SU-DHL-6 (cell line): ENCODE results near the gene FBXW7.

ENCODE experiments used
- H2AFZ ChIP-seq: fragments of 200-600 bp; sonication (generic); 2 replicates; pipeline ENCODE4 v1.6.1; 2014; ENCODE audit warnings: low read depth, mild to moderate bottlenecking, moderate library complexity, mixed read lengths, antibody characterized with exemption, low read length; ENCODE audit not compliant: severe bottlenecking
- H3F3A ChIP-seq: fragments of 200-600 bp; shearing (Covaris generic); 2 replicates; pipeline ENCODE4 v1.6.0; 2016; ENCODE audit warnings: antibody characterized with exemption, mild to moderate bottlenecking; ENCODE audit not compliant: insufficient read depth
- H3K27ac ChIP-seq: fragments of 200-600 bp; sonication (generic); 2 replicates; pipeline ENCODE4 v1.5.1; 2016; ENCODE audit warnings: low read depth, mild to moderate bottlenecking, low read length, moderate library complexity, mixed read lengths
- H3K27me3 ChIP-seq: fragments of 200-600 bp; sonication (generic), shearing (Covaris generic); 2 replicates; pipeline ENCODE4 v1.6.0; 2014; ENCODE audit warnings: mild to moderate bottlenecking, low read length
- H3K36me3 ChIP-seq: fragments of 200-600 bp; sonication (generic); 2 replicates; pipeline ENCODE4 v1.6.1; 2014; ENCODE audit warnings: mild to moderate bottlenecking, low read length, mixed read lengths
- H3K4me2 ChIP-seq: fragments of 300-600, 200-600 bp; shearing (Covaris generic), sonication (generic); 2 replicates; pipeline ENCODE4 v1.6.0; 2014; ENCODE audit warnings: low read length, low read depth, mild to moderate bottlenecking; ENCODE audit not compliant: poor library complexity, severe bottlenecking
- H3K4me3 ChIP-seq: fragments of 200-600 bp; sonication (generic); 2 replicates; pipeline ENCODE4 v1.5.1; 2014; ENCODE audit warnings: antibody characterized with exemption, low read length, mild to moderate bottlenecking, mixed read lengths; ENCODE audit not compliant: insufficient read depth, poor library complexity, severe bottlenecking
- H3K79me2 ChIP-seq: fragments of 200-600 bp; sonication (generic); 2 replicates; pipeline ENCODE4 v1.6.1; 2014; ENCODE audit warnings: mild to moderate bottlenecking, low read length, moderate library complexity; ENCODE audit not compliant: insufficient read depth
- H3K9ac ChIP-seq: fragments of 200-600 bp; sonication (generic); 2 replicates; pipeline ENCODE4 v1.7.0; 2014; ENCODE audit warnings: mild to moderate bottlenecking, low read length
- H3K9me2 ChIP-seq: fragments of 200-600 bp; sonication (generic); replicated peaks from 2 replicates; pipeline ENCODE4 v1.6.1; 2014; ENCODE audit warnings: low read length; ENCODE audit not compliant: insufficient read depth
- H3K9me3 ChIP-seq: fragments of 200-600 bp; sonication (generic); 2 replicates; pipeline ENCODE4 v1.6.1; 2014; ENCODE audit warnings: low read length, mixed read lengths; ENCODE audit not compliant: insufficient read depth
- H4K20me1 ChIP-seq: fragments of 200-600 bp; sonication (generic); 2 replicates; pipeline ENCODE4 v1.6.1; 2014; ENCODE audit warnings: low read depth, mild to moderate bottlenecking, antibody characterized with exemption, low read length, moderate library complexity, mixed read lengths
- CTCF ChIP-seq: fragments of 200-600 bp; sonication (generic); IDR thresholded peaks from one replicate; pipeline ENCODE4 v1.5.1; 2017; ENCODE audit warnings: antibody characterized with exemption, mild to moderate bottlenecking, low read length, moderate library complexity; ENCODE audit not compliant: insufficient read depth, poor library complexity, severe bottlenecking
- EZH2phosphoT487 ChIP-seq: fragments of 200-600 bp; sonication (generic), shearing (Covaris generic); conservative IDR thresholded peaks from 2 replicates; pipeline ENCODE4 v1.6.1; 2018; ENCODE audit warnings: mild to moderate bottlenecking, antibody characterized with exemption, low read length, moderate library complexity, mixed read lengths

The FBXW7 gene

DNA sequence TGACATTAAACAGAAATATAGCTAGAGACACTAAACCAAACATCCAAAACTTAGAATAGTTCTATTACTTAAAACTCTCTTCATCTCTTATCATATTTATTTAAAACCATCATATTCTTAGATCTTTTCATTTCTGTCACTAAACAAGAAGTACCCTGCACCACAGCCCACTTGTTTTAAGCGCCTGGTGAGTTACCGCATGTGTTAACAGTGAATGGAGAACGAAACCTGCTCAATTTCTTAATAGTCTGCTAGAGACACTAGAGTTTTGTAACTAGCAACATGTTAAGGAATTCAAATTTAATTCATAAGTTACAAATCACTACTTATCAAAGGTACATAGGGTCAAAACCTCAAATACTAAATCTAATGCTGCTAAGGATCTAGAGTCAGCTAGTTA lies 111.5 kb downstream of the FBXW7 start:
- H3K36me3 ChIP-seq, result no peaks in the 10 kb centered on the region
- TF ChIP-seq EZH2phosphoT487 (no peak), CTCF (no peak)
- no peak overlapping the region for H3K27ac ChIP-seq
- no peaks in the 10 kb centered on the region for H3F3A ChIP-seq
- no peak overlapping the region for H2AFZ ChIP-seq
- H3K9me2 ChIP-seq, result no peaks in the 10 kb centered on the region
- no peaks in the 10 kb centered on the region for H3K9me3 ChIP-seq
- H4K20me1 ChIP-seq, result no peaks in the 10 kb centered on the region
- H3K79me2 ChIP-seq, result peaks cover 35% of the 10 kb centered on the region
- no peak overlapping the region for H3K4me2 ChIP-seq
- H3K4me3 ChIP-seq, result no peak overlapping the region
- no peaks in the 10 kb centered on the region for H3K27me3 ChIP-seq
- H3K9ac ChIP-seq, result no peak overlapping the region

DNA sequence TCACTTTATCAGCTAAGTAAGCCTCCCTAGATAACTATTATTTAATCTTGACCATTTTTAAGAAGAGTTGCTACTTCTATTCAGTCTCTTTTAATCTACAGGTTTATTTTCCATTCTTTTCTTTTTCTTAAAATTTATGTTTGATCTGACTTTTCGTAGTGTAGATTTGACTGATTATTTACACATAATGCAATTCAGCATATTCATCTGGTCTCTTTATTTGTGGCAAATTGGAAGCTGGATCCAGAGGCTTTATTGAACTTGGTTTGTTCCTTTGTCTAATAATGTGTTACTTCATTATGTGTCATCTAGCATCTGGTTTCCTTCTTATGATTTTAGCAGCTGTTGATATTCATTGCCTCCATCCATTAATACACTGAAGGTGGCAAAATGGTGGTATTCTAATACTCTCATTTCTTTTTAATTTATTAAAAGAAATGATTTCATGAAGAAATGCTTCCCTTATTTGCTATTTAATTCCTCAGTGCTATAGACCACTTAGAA lies 113.0 kb downstream of the FBXW7 start:
- no peak overlapping the region for H3K4me3 ChIP-seq
- no peaks in the 10 kb centered on the region for H4K20me1 ChIP-seq
- no peak overlapping the region for H3K4me2 ChIP-seq
- no peak overlapping the region for H3K9ac ChIP-seq
- no peaks in the 10 kb centered on the region for H3F3A ChIP-seq
- H3K9me2 ChIP-seq, result no peaks in the 10 kb centered on the region
- no peaks in the 10 kb centered on the region for H3K36me3 ChIP-seq
- H3K9me3 ChIP-seq, result no peaks in the 10 kb centered on the region
- H3K27ac ChIP-seq, result no peak overlapping the region
- H3K27me3 ChIP-seq, result no peaks in the 10 kb centered on the region
- TF ChIP-seq CTCF (no peak), EZH2phosphoT487 (no peak)
- peaks cover 40% of the 10 kb centered on the region for H3K79me2 ChIP-seq
- no peak overlapping the region for H2AFZ ChIP-seq

GRCh38 chr4:152421576-152421975 lies 114.3 kb downstream of the FBXW7 start:
- Histone ChIP-seq H4K20me1 (no peaks in the 10 kb centered on the region), H3K27ac (no peak overlapping the region), H3K4me2 (no peak overlapping the region), H3F3A (no peaks in the 10 kb centered on the region), H3K27me3 (no peaks in the 10 kb centered on the region), H3K4me3 (no peak overlapping the region), H3K9me2 (no peaks in the 10 kb centered on the region), H3K9ac (no peak overlapping the region), H3K36me3 (no peaks in the 10 kb centered on the region), H2AFZ (no peak overlapping the region), H3K9me3 (no peaks in the 10 kb centered on the region), H3K79me2 (peaks cover 48% of the 10 kb centered on the region)
- TF ChIP-seq CTCF (no peak), EZH2phosphoT487 (no peak)

DNA sequence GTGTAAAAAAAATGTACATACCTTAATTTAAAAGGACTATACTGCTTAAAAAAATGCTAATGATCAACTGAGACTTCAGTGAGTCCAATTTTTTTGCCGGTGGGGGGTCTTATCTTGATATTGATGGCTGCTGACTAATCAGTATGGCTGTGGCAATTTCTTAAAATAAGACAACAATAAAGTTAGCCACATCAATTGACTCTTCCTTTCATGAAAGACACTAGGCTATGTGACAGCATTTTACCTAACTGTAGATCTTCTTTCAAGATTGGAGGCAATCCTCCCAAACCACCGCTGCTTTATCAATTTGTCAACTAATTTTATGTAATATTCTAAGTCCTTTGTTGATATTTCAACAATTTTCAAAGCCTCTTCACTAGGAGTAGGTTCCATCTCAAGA lies 116.1 kb downstream of the FBXW7 start:
- H2AFZ ChIP-seq, result no peak overlapping the region
- H3K9me2 ChIP-seq, result no peaks in the 10 kb centered on the region
- no peaks in the 10 kb centered on the region; the same call in 1 of the 2 replicates for H3K36me3 ChIP-seq
- H3K4me2 ChIP-seq, result no peak overlapping the region
- H3K79me2 ChIP-seq, result peaks cover 50% of the 10 kb centered on the region
- no peaks in the 10 kb centered on the region for H3K9me3 ChIP-seq
- no peaks in the 10 kb centered on the region; the same call in 1 of the 2 replicates for H3F3A ChIP-seq
- no peaks in the 10 kb centered on the region for H3K27me3 ChIP-seq
- no peak overlapping the region for H3K27ac ChIP-seq
- no peak overlapping the region for H3K9ac ChIP-seq
- no peak overlapping the region for H3K4me3 ChIP-seq
- TF ChIP-seq CTCF (no peak), EZH2phosphoT487 (no peak)
- H4K20me1 ChIP-seq, result no peaks in the 10 kb centered on the region
